Head of caudate nucleus (tissue), 42 donors: ENCODE measurements around the gene RALB.

Experiments used
- DNase-seq, 42 donors: peaks; one replicate each; pipeline versions ENCODE4 v3.0.0 to v3.0.0-alpha.2; 2020 to 2021; ENCODE audit warnings: mixed read lengths in 7 of 42
- intact Hi-C: fragments of 100-400 bp; cut with DNase I; formaldehyde crosslinking; loops from one replicate; pipeline ENCODE4 v1.15.0; 2022

Gene RALB

GRCh38 chr2:120305296-120305695, 52.6 kb downstream of the RALB start:
- intact Hi-C loops: no loop called here
- peak in 11 of 42 donors; percentile 12 to 57 (median 34) for DNase-seq

DNA sequence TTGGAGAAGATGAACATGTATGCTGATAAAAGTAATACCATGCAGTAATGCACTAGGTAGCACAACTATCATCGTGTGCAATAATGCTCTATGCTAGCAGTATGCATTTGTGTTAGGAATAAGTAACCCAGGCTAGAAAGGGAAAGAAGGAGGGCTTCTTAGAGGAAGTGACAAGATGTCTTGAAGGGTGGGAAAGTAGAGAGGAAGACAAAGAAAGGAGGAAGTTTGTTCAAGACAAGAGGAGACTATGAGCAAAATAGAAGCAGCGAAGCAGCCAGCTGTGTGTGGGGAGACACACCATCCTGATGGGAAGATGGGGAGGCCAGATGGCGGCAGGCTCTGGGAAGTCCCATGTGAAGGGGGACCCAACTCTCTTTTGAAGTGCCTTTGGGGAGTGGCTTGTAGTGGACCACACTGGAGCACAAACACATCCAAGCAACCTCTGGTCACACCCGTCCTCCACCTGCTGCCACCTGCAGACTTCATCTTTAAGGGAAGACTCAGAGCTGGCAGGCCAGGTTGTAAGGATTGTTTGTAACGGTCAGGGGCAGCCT, 53.4 kb downstream of the RALB start:
- intact Hi-C loops: no loop called here
- no peak for DNase-seq

GRCh38 chr2:120307482-120307881, 54.8 kb downstream of the RALB start:
- intact Hi-C loops: no loop called here
- DNase-seq: peak in 2 of 42 donors; percentile 8 to 29

DNA sequence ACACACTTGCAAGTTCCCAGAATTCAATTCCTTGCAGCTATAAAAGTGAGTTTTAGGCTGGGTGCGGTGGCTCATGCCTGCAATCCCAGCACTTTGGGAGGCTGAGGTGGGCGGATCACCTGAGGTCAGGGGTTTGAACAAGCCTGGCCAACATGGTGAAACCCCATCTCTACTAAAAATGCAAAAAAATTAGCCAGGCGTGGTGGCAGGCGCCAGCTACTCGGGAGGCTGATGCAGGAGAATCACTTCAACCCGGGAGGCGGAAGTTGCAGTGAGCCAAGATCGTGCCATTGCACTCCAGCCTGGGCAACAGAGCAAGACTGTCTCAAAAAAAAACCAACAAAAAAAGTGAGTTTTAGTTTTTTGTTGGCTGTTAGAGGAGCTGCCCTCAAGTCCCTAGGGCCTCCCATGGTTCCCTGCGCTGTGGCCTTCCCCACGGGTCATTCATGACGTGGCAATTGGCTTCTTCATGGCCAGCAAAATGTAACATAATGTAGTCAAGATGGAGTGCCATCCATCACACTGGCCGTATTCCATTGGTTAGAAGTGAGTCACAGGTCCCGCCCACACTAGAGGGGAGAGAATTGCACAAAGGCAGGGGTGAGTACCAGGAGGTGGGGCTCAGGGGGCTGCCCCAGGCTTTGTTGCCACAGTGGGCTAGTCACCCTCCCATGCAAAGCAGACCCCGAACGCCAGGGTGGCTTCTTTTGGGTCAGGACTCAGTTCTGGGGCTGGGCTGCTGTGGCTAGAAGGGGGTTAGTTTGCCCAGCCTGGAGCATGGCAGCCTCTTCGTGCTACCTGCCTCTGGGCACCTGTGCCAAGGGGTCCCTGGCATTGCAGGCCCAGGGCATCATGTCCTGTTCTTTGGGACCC, 55.6 kb downstream of the RALB start:
- intact Hi-C loops: no loop called here
- DNase-seq: peak in 1 of 42 donors; percentile 31

GRCh38 chr2:120310136-120310535, 57.5 kb downstream of the RALB start:
- no peak for DNase-seq
- intact Hi-C loops: loop anchor here (10.0 kb wide), 2 partner anchors 85 to 205 kb away; partner anchors contain the start of gene TMEM185B

DNA sequence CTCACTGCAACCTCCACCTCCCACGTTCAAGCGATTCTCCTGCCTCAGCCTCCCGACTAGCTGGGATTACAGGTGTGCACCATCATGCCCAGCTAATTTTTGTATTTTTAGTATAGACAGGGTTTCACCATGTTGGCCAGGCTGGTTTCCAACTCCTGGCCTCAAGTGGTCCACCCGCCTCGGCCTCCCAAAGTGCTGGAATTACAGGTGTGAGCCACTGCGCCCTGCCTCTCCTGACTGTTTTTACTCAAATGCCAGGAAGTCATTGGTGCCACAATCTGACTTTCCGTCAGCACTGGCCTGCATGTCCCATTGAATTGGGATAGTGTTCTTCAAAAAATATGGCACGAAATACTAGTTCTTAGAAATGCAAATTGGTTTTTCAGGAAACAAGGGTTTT, 58.2 kb downstream of the RALB start:
- DNase-seq: peak in 2 of 42 donors; percentile 29 to 31
- intact Hi-C loops: loop anchor here (10.0 kb wide), 2 partner anchors 86 to 206 kb away; partner anchors contain the start of gene TMEM185B

DNA sequence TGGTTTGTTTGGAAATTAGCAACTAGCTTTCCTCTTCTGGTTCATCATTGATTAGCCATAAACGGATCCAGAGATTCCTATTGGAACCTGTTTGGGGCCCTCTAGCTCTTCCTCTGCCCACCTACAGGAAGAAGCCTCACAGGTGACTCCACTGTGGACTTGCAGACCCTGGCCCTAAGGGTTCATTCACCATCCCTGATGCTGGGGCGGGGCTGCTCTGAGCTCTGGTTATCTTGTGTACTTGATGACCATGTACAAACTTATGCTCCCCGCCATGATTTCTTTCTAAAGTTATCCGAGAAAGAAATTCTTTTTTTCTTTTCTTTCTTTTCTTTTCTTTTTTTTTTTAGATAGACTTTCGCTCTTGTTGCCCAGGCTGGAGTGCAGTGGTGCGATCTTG, 59.4 kb downstream of the RALB start:
- intact Hi-C loops: loop anchor here (10.0 kb wide), 2 partner anchors 87 to 207 kb away; partner anchors contain the start of gene TMEM185B
- peak in 1 of 42 donors; percentile 32 for DNase-seq

DNA sequence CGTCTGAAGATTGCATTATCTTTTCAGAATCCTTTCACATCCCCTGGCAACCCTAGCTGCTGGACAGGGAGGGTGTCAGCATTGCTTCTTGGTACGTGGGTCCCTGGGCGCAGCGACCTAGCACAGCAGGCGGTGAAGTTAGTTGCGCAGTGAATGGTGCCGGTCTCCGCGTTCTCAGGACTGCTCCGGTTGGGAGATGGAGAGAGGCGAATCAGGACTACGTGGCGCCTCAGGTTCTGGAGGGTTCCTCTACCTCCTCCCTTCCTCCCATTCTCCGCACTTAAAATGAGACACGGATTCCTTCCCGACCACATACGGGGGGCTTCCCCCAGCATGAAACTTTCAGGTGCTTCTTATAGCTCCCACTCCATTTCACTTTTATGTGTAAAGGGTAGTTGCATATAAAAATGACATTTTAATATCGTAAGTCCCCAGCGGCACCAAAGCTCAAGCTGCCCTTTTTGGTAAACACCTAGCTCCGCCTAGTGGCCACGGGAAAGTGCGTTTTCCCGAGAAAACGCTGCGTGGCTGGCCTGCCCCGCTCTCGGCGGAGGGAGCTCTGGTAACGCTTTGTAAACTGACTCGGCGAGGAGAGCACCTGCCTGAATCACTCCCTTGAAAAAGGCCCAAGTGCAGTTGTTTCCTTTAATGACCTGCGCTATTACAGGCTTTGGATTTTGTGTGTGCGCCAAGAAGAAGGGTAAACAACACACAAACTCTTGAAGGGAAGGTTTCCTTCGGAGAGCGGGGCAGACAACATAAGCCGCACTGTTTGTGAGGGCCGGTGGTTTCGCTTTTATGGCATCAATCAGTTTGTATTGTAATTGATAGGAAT, 60.4 kb downstream of the RALB start:
- DNase-seq: peak; percentile 65 to 93 (median 86)
- intact Hi-C loops: loop anchor here (10.0 kb wide), 2 partner anchors 88 to 208 kb away; partner anchors contain the start of gene TMEM185B

GRCh38 chr2:120313695-120314615, 61.3 kb downstream of the RALB start:
- intact Hi-C loops: loop anchor here (10.0 kb wide), 2 partner anchors 89 to 209 kb away; partner anchors contain the start of gene TMEM185B
- DNase-seq: peak in 2 of 42 donors; percentile 7 to 18

DNA sequence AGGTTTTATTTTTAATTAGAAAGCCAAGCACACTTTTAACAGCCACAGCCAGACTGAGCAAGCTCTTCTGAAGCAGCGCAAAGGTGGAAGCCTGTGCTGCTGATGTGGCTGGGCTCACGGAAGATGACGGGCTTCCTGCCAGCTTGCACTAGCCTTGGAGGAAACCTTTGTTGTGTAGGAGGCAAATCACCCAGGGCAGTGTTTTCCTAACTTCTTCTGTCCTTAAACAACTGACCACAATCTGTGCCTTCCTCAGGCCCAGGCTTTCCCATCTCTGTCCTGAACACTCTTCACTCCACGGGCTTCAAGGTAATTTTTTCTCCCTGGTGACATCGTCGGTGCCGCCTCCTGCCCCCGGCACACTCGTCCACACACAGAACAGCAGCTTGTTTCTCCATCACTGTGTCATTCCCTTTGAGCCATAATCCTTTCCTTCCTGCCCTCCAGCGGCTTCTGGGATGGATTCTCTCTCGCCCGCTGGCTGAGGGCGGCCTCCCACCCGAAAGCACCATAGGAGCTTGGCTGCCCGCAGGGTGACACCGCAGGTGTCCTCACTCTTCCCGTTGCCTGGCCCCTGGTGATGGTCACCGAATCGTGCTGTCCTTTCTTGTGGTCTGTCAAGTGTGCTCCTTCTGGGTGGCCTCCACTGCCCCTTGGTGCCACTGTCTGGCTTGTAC, 62.2 kb downstream of the RALB start:
- intact Hi-C loops: loop anchor here (10.0 kb wide), 2 partner anchors 90 to 210 kb away; partner anchors contain the start of gene TMEM185B
- DNase-seq: peak in 1 of 42 donors; percentile 19

DNA sequence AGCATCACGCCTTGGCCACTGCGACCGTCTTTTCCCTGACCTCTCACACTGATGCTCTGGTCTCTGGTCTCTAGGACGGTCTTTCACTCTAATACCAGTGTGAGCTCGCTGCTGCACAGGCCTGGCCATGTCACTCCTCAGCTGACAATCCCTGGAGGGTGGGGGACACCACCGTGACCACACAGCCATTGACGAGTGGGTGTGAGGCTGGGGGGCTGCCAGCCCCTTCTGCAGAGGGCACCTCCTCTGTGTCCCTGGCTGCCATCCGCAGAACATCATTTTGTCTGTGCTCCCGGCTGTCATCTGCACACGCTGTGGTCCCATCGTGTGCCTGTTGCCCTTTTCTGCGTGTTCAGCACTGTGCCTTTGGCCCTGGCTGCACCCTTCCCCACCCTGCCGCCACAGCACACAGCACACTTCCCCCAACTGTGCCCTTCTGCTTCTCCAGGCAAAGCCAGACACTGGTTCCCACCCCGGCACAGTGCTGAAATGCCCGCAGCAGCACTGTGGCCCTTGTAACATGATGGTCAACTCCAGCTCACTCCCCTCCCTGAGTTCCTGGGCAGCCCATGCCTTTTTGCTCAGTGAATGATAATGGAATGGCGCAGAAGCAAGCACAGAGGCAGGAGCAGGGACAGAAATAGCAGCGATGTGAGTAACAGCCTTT, 62.8 kb downstream of the RALB start:
- intact Hi-C loops: loop anchor here (10.0 kb wide), 2 partner anchors 91 to 211 kb away; partner anchors contain the start of gene TMEM185B
- peak in 1 of 42 donors; percentile 5 for DNase-seq

DNA sequence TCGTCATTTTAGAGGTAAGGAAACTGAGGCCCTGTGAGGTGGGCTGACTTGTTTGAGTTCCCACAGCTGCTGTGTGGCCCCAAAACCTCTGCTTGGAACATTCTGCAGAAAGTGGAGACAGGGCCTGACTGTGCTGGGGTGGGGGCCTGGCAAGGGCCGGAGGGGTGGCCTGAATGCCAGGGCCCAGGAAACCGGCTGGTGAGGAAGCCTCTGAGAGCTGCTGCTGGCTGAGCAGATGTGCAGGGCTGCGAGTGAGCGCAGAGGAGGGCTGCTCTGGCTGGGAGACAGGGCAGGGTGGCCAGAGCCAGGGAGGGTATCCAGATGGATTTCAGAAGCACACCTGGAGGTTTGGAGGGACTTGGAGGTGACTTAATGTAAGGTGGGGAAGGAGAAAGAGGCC, 63.4 kb downstream of the RALB start:
- intact Hi-C loops: loop anchor here (10.0 kb wide), 2 partner anchors 91 to 211 kb away; partner anchors contain the start of gene TMEM185B

GRCh38 chr2:120316528-120317179, 64.0 kb downstream of the RALB start:
- DNase-seq: peak in 1 of 42 donors; percentile 23
- intact Hi-C loops: loop anchor here (10.0 kb wide), 2 partner anchors 92 to 212 kb away; partner anchors contain the start of gene TMEM185B

More for the DNA sequence above, 63.4 kb downstream of the RALB start:
- peak in 1 of 42 donors; percentile 16 for DNase-seq

DNA sequence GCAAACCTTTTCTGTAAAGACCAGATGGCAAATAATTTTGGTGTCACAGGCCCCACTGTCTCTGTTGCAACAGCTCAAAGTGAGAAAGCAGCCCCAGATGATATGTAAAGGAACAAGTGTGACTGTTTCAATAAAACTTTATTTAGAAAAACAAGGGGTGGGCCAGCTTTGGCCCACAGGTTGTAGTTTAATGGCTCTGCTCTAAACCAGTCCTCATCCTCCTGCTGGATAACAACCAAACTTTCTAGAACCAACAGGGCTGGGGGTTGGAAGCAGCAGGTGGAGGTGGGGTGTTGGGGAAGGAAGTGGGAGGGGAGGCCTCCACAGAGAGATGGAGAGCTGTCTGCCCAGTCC, 64.5 kb downstream of the RALB start:
- intact Hi-C loops: loop anchor here (10.0 kb wide), 2 partner anchors 92 to 212 kb away; partner anchors contain the start of gene TMEM185B

DNA sequence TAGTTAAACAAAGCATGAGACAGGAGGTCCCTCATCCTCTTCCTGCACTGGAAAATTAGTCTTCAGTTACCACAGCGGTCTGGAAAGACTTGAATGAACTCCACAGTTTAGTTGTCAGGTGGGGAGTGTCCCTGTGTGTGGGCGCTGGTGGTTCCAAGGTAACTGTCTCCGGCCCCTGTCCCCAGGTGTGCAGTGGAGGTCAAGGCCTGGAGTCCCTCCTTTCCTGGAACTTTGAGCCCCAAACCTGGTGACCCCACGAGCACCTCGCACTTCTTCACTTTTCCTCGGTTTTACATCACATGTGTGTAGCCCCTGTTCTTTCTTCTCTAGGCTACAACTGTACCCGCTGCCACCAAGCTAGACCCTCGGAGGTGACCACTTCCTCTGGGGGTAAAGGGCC, 65.3 kb downstream of the RALB start:
- intact Hi-C loops: loop anchor here (10.0 kb wide), 2 partner anchors 93 to 213 kb away; partner anchors contain the start of gene TMEM185B
- DNase-seq: peak in 3 of 42 donors; percentile 5 to 15 (median 13)

More for the DNA sequence above, 64.5 kb downstream of the RALB start:
- peak in 2 of 42 donors; percentile 10 to 12 for DNase-seq

GRCh38 chr2:120318626-120319025, 66.0 kb downstream of the RALB start:
- peak in 6 of 42 donors; percentile 8 to 40 (median 20) for DNase-seq

More at GRCh38 chr2:120318626-120319025, 66.0 kb downstream of the RALB start:
- intact Hi-C loops: loop anchor here (10.0 kb wide), 2 partner anchors 94 to 214 kb away; partner anchors contain the start of gene TMEM185B
